Measurements from ENCODE around the gene CYB5D1. TPM values are rescaled to one million over a fixed set of nuclear protein-coding genes. Genes with fewer than 3 reads are reported as not detected.

Gene CYB5D1
- total and polyA plus RNA-seq, 5 donors, result 12.1 to 16.2 (median 14.7) TPM

Other genes starting within 250 kb of the CYB5D1 start
- 100 to 1,000 TPM in 1 of 4 donors, 10 to 100 TPM in 3; 78.9 to 109 (median 87.2) TPM for gene FXR2, start 243.1 kb upstream of the CYB5D1 start, total RNA-seq
- 79.3 TPM for gene FXR2, start 243.1 kb upstream of the CYB5D1 start, polyA plus RNA-seq
- 100 to 1,000 TPM in 2 of 4 donors, 10 to 100 TPM in 2; 85.1 to 117 (median 93.7) TPM for gene SAT2, start 230.2 kb upstream of the CYB5D1 start, total RNA-seq
- gene SAT2, start 230.2 kb upstream of the CYB5D1 start, polyA plus RNA-seq, result 141 TPM
- 1 to 10 TPM in 1 of 4 donors, under 1 TPM in 2, not detected in 1; 0.71 to 1.2 (median 0.82) TPM for gene SHBG, start 227.9 kb upstream of the CYB5D1 start, total RNA-seq
- 0.57 TPM for gene SHBG, start 227.9 kb upstream of the CYB5D1 start, polyA plus RNA-seq
- gene ATP1B2, start 207.1 kb upstream of the CYB5D1 start, total RNA-seq, result 10 to 100 TPM in 1 of 4 donors, 1 to 10 TPM in 3; 3.1 to 10.2 (median 5.3) TPM
- gene ATP1B2, start 207.1 kb upstream of the CYB5D1 start, polyA plus RNA-seq, result 2.8 TPM
- 10 to 100 TPM; 13.2 to 16.3 (median 14.2) TPM for gene TP53, start 170.5 kb upstream of the CYB5D1 start, total RNA-seq
- 6.1 TPM for gene TP53, start 170.5 kb upstream of the CYB5D1 start, polyA plus RNA-seq
- gene WRAP53, start 169.5 kb upstream of the CYB5D1 start, total RNA-seq, result 1 to 10 TPM; 4.0 to 6.3 (median 4.9) TPM
- gene WRAP53, start 169.5 kb upstream of the CYB5D1 start, polyA plus RNA-seq, result 5.1 TPM
- under 1 TPM; 0.31 to 0.97 (median 0.54) TPM for gene EFNB3, start 152.8 kb upstream of the CYB5D1 start, total RNA-seq
- gene EFNB3, start 152.8 kb upstream of the CYB5D1 start, polyA plus RNA-seq, result 0.59 TPM
- under 1 TPM in 3 of 4 donors, not detected in 1; 0.03 to 0.22 (median 0.06) TPM for gene DNAH2, start 140.3 kb upstream of the CYB5D1 start, total RNA-seq
- gene DNAH2, start 140.3 kb upstream of the CYB5D1 start, polyA plus RNA-seq, result 0.11 TPM
- 10 to 100 TPM; 25.7 to 28.1 (median 27.5) TPM for gene KDM6B, start 23.8 kb upstream of the CYB5D1 start, total RNA-seq
- 18.6 TPM for gene KDM6B, start 23.8 kb upstream of the CYB5D1 start, polyA plus RNA-seq
- gene TMEM88, start 2.9 kb upstream of the CYB5D1 start, total RNA-seq, result 10 to 100 TPM in 3 of 4 donors, 1 to 10 TPM in 1; 9.0 to 24.6 (median 16.3) TPM
- 74.5 TPM for gene TMEM88, start 2.9 kb upstream of the CYB5D1 start, polyA plus RNA-seq
- 100 to 1,000 TPM in 1 of 4 donors, 10 to 100 TPM in 3; 59.9 to 103 (median 95.6) TPM for gene NAA38, start 444 bp upstream of the CYB5D1 start, total RNA-seq
- gene NAA38, start 444 bp upstream of the CYB5D1 start, polyA plus RNA-seq, result 160 TPM
- gene CHD3, start 30.8 kb downstream of the CYB5D1 start, total RNA-seq, result 10 to 100 TPM; 31.2 to 38.8 (median 35.0) TPM
- 45.3 TPM for gene CHD3, start 30.8 kb downstream of the CYB5D1 start, polyA plus RNA-seq
- 1 to 10 TPM in 3 of 4 donors, under 1 TPM in 1; 0.89 to 2.1 (median 1.5) TPM for gene RNF227, start 58.3 kb downstream of the CYB5D1 start, total RNA-seq
- gene RNF227, start 58.3 kb downstream of the CYB5D1 start, polyA plus RNA-seq, result 1.5 TPM
- gene KCNAB3, start 71.9 kb downstream of the CYB5D1 start, total RNA-seq, result 1 to 10 TPM in 1 of 4 donors, under 1 TPM in 3; 0.60 to 1.2 (median 0.70) TPM
- gene KCNAB3, start 71.9 kb downstream of the CYB5D1 start, polyA plus RNA-seq, result 0.50 TPM
- 100 to 1,000 TPM in 3 of 4 donors, 10 to 100 TPM in 1; 73.4 to 109 (median 104) TPM for gene TRAPPC1, start 73.9 kb downstream of the CYB5D1 start, total RNA-seq
- gene TRAPPC1, start 73.9 kb downstream of the CYB5D1 start, polyA plus RNA-seq, result 135 TPM
- gene CNTROB, start 74.2 kb downstream of the CYB5D1 start, total RNA-seq, result 10 to 100 TPM in 3 of 4 donors, 1 to 10 TPM in 1; 9.6 to 14.6 (median 10.4) TPM
- gene CNTROB, start 74.2 kb downstream of the CYB5D1 start, polyA plus RNA-seq, result 9.6 TPM
- under 1 TPM in 3 of 4 donors, not detected in 1; 0.23 to 0.85 (median 0.31) TPM for gene GUCY2D, start 144.6 kb downstream of the CYB5D1 start, total RNA-seq
- gene GUCY2D, start 144.6 kb downstream of the CYB5D1 start, polyA plus RNA-seq, result 0.09 TPM
- under 1 TPM; 0.25 to 0.68 (median 0.46) TPM for gene ALOX15B, start 181.1 kb downstream of the CYB5D1 start, total RNA-seq
- 0.54 TPM for gene ALOX15B, start 181.1 kb downstream of the CYB5D1 start, polyA plus RNA-seq
- gene ALOX12B, start 229.7 kb downstream of the CYB5D1 start, total RNA-seq, result under 1 TPM in 1 of 4 donors, not detected in 3; 0.71 TPM
- gene ALOX12B, start 229.7 kb downstream of the CYB5D1 start, polyA plus RNA-seq, result not detected